ENCODE results near the gene TPP2. TPM values are rescaled to one million over a fixed set of nuclear protein-coding genes. Genes with fewer than 3 reads are reported as not detected.

Gene TPP2
- total RNA-seq, 1 donor from 2014 or later: 33.0 TPM

GRCh38 chr13:102643656-102644055, 46.9 kb downstream of the TPP2 start:
- intact Hi-C loops (cut with micrococcal nuclease): no loop called here
- ATAC-seq: no peak
- no peak for DNase-seq

GRCh38 chr13:102645701-102646100, 48.9 kb downstream of the TPP2 start:
- ATAC-seq: no peak
- no peak for DNase-seq
- intact Hi-C loops (cut with micrococcal nuclease): no loop called here

- DNase-seq: no peak
- intact Hi-C loops (cut with micrococcal nuclease): no loop called here
- no peak for ATAC-seq
Measured at GRCh38 chr13:102648046-102648445, 51.3 kb downstream of the TPP2 start.

GRCh38 chr13:102650444-102650843, 53.7 kb downstream of the TPP2 start:
- ATAC-seq (no peak), DNase-seq (no peak)
- intact Hi-C loops (cut with micrococcal nuclease): no loop called here

- DNase-seq (no peak), ATAC-seq (no peak)
- intact Hi-C loops (cut with micrococcal nuclease): no loop called here
Measured at GRCh38 chr13:102651392-102651791, 54.6 kb downstream of the TPP2 start.

- no peak for DNase-seq
- no peak for ATAC-seq
- intact Hi-C loops (cut with micrococcal nuclease): no loop called here
Measured at GRCh38 chr13:102651892-102652291, 55.1 kb downstream of the TPP2 start.

- intact Hi-C loops (cut with micrococcal nuclease): no loop called here
- ATAC-seq (no peak), DNase-seq (no peak)
Measured at GRCh38 chr13:102654756-102655155, 58.0 kb downstream of the TPP2 start.

- DNase-seq: no peak
- ATAC-seq: no peak
- intact Hi-C loops (cut with micrococcal nuclease): no loop called here
Measured at GRCh38 chr13:102657630-102658029, 60.8 kb downstream of the TPP2 start.

GRCh38 chr13:102658660-102659059, 61.9 kb downstream of the TPP2 start:
- intact Hi-C loops (cut with micrococcal nuclease): no loop called here
- DNase-seq (no peak), ATAC-seq (no peak)

GRCh38 chr13:102659168-102659713, 62.5 kb downstream of the TPP2 start:
- DNase-seq (no peak), ATAC-seq (no peak)
- intact Hi-C loops (cut with micrococcal nuclease): no loop called here

- intact Hi-C loops (cut with micrococcal nuclease): no loop called here
- ATAC-seq: no peak
- DNase-seq: no peak
Measured at GRCh38 chr13:102667023-102667422, 70.2 kb downstream of the TPP2 start.

- intact Hi-C loops (cut with micrococcal nuclease): no loop called here
- ATAC-seq (no peak), DNase-seq (no peak)
Measured at GRCh38 chr13:102667911-102668310, 71.1 kb downstream of the TPP2 start.

GRCh38 chr13:102670130-102670529, 73.3 kb downstream of the TPP2 start:
- intact Hi-C loops (cut with micrococcal nuclease): no loop called here
- no peak for ATAC-seq
- DNase-seq: no peak

GRCh38 chr13:102675115-102675514, 78.3 kb downstream of the TPP2 start:
- ATAC-seq (peak; percentile 20), DNase-seq (no peak)
- intact Hi-C loops (cut with micrococcal nuclease): no loop called here

- intact Hi-C loops (cut with micrococcal nuclease): no loop called here
- DNase-seq: no peak
- ATAC-seq: no peak
Measured at GRCh38 chr13:102677122-102677521, 80.3 kb downstream of the TPP2 start.

GRCh38 chr13:102678339-102679107, 81.7 kb downstream of the TPP2 start:
- intact Hi-C loops (cut with micrococcal nuclease): no loop called here
- DNase-seq (no peak), ATAC-seq (no peak)

- intact Hi-C loops (cut with micrococcal nuclease): no loop called here
Measured at GRCh38 chr13:102679449-102680132, 82.8 kb downstream of the TPP2 start.

GRCh38 chr13:102680133-102680717, 83.4 kb downstream of the TPP2 start:
- intact Hi-C loops (cut with micrococcal nuclease): no loop called here
- no peak for DNase-seq
- no peak for ATAC-seq

More at GRCh38 chr13:102679449-102680132, 82.8 kb downstream of the TPP2 start:
- DNase-seq (no peak), ATAC-seq (no peak)

- no peak for ATAC-seq
- intact Hi-C loops (cut with micrococcal nuclease): no loop called here
- no peak for DNase-seq
Measured at GRCh38 chr13:102680842-102681740, 84.3 kb downstream of the TPP2 start.
